Measurements from ENCODE around the gene KCNIP4. TPM values are rescaled to one million over a fixed set of nuclear protein-coding genes. Genes with fewer than 3 reads are reported as not detected.

The KCNIP4 gene
- total RNA-seq, 1 donor from 2014 or later, result 0.59 TPM

DNA sequence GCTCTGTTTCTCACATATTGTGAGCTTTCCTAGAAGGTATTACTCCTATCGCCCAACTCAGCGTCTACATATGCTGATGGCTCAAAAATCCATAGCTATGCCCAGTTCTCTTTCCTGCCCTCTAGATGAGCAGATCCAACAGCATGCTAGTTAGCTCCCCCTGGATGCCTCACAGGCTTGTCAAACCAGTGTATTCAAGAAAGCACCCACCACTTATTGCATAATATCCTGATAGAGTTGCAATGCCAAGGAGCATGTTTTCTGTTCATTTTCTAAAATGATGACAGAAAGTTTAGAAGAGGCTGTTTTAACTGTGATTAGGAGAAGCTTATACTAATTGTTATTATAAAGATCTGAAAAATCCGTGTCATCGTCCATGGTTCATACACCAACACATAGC, 1250.2 kb downstream of the KCNIP4 start:
- Histone ChIP-seq H3K79me2 (ENCODE audit: insufficient read depth, low read length) (peaks cover 27% of the 10 kb centered on the region), H3K4me1 (ENCODE audit: insufficient read depth, low read length) (peaks cover 13% of the 10 kb centered on the region), H3K9ac (ENCODE audit: low read length) (no peak overlapping the region), H3K4me3 (ENCODE audit: insufficient read depth, low read depth, low read length) (no peak overlapping the region), H3K27ac (ENCODE audit: low read depth, low read length) (no peak overlapping the region), H3K36me3 (ENCODE audit: insufficient read depth, low read length) (no peaks in the 10 kb centered on the region), H3K9me3 (ENCODE audit: insufficient read depth, low read depth, low read length) (no peaks in the 10 kb centered on the region), H2AFZ (ENCODE audit: low read depth, low read length) (no peak overlapping the region), H4K20me1 (ENCODE audit: insufficient read depth, low read length) (no peaks in the 10 kb centered on the region), H3K4me2 (ENCODE audit: low read length) (no peak overlapping the region), H3K27me3 (ENCODE audit: insufficient read depth, low read length) (no peaks in the 10 kb centered on the region)
- no peaks in the 10 kb centered on the region for H3K27me3 Mint-ChIP-seq (ENCODE audit: low read depth, unreplicated experiment)
- no peak for FAIRE-seq
- no peak for DNase-seq (ENCODE audit: low read depth)
- no peaks in the 10 kb centered on the region for H3K36me3 Mint-ChIP-seq (ENCODE audit: low read depth, unreplicated experiment)
- H3K9me3 Mint-ChIP-seq (ENCODE audit: unreplicated experiment), result no peaks in the 10 kb centered on the region
- no peak overlapping the region for H3K4me3 Mint-ChIP-seq (ENCODE audit: unreplicated experiment)
- H3K27ac Mint-ChIP-seq (ENCODE audit: unreplicated experiment), result no peak overlapping the region
- TF ChIP-seq, protein P1, sequence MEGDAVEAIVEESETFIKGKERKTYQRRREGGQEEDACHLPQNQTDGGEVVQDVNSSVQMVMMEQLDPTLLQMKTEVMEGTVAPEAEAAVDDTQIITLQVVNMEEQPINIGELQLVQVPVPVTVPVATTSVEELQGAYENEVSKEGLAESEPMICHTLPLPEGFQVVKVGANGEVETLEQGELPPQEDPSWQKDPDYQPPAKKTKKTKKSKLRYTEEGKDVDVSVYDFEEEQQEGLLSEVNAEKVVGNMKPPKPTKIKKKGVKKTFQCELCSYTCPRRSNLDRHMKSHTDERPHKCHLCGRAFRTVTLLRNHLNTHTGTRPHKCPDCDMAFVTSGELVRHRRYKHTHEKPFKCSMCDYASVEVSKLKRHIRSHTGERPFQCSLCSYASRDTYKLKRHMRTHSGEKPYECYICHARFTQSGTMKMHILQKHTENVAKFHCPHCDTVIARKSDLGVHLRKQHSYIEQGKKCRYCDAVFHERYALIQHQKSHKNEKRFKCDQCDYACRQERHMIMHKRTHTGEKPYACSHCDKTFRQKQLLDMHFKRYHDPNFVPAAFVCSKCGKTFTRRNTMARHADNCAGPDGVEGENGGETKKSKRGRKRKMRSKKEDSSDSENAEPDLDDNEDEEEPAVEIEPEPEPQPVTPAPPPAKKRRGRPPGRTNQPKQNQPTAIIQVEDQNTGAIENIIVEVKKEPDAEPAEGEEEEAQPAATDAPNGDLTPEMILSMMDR (IDR thresholded peaks at IDR 0.05; ENCODE audit: insufficient read depth, low read depth, low read length), result no peak
- no peak for TF ChIP-seq EZH2 (IDR thresholded peaks at IDR 0.05; ENCODE audit: insufficient read depth, low read length)
- peaks cover 8% of the 10 kb centered on the region for H3K4me1 Mint-ChIP-seq (ENCODE audit: low read depth, unreplicated experiment)

DNA sequence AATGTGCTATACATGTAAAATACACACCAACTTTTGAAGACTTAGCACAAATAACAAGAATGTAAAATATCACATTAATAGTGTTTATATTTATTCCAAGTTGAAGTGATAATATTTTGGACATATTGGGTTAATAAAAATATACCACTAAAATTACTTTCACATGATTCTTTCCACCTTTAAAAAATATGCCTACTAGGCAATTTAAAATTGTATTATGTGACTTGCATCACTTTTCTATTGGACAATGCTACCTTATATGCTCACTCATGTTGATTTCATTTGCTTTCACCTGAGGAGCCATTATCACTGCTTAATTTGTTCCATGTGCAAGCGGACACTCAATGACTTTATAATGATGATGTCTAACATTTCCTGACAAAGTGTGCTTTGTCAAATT, 1251.8 kb downstream of the KCNIP4 start:
- no peak overlapping the region for H3K4me3 ChIP-seq (ENCODE audit: insufficient read depth, low read depth, low read length)
- H3K9ac ChIP-seq (ENCODE audit: low read length), result no peak overlapping the region
- Mint-ChIP-seq H3K27ac (ENCODE audit: unreplicated experiment) (no peak overlapping the region), H3K27me3 (ENCODE audit: low read depth, unreplicated experiment) (no peaks in the 10 kb centered on the region), H3K36me3 (ENCODE audit: low read depth, unreplicated experiment) (no peaks in the 10 kb centered on the region), H3K4me3 (ENCODE audit: unreplicated experiment) (no peak overlapping the region), H3K9me3 (ENCODE audit: unreplicated experiment) (no peaks in the 10 kb centered on the region), H3K4me1 (ENCODE audit: low read depth, unreplicated experiment) (peaks cover 8% of the 10 kb centered on the region)
- no peaks in the 10 kb centered on the region for H3K9me3 ChIP-seq (ENCODE audit: insufficient read depth, low read depth, low read length)
- peaks cover 16% of the 10 kb centered on the region for H3K79me2 ChIP-seq (ENCODE audit: insufficient read depth, low read length)
- H2AFZ ChIP-seq (ENCODE audit: low read depth, low read length), result no peak overlapping the region
- no peaks in the 10 kb centered on the region for H3K27me3 ChIP-seq (ENCODE audit: insufficient read depth, low read length)
- peaks cover 13% of the 10 kb centered on the region for H3K4me1 ChIP-seq (ENCODE audit: insufficient read depth, low read length)
- no peaks in the 10 kb centered on the region for H3K36me3 ChIP-seq (ENCODE audit: insufficient read depth, low read length)
- TF ChIP-seq EZH2 (IDR thresholded peaks at IDR 0.05; ENCODE audit: insufficient read depth, low read length), result no peak
- TF ChIP-seq, protein P1 (IDR thresholded peaks at IDR 0.05; ENCODE audit: insufficient read depth, low read depth, low read length), result no peak
- H3K27ac ChIP-seq (ENCODE audit: low read depth, low read length), result no peak overlapping the region
- H4K20me1 ChIP-seq (ENCODE audit: insufficient read depth, low read length), result no peaks in the 10 kb centered on the region
- DNase-seq (ENCODE audit: low read depth) (no peak), FAIRE-seq (no peak)
- no peak overlapping the region for H3K4me2 ChIP-seq (ENCODE audit: low read length)

DNA sequence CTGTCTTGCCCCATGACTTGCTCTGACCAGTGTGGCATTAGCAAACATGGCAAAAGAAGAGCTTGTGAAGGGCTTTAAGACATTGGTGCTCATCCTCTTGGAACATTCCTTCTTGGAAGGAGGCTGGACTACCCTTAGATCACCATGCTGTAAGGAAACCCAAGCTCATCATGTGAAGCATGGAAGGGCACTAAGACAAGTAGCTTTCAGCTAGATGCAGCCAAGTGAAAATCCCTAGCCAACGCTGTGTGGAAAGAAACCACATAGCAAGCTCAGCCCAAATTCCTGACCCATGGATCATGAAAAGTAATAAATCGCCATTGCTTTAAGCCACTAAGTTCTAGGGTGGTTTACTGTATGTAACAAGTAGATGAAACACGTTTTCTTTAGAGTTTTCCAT, 1260.7 kb downstream of the KCNIP4 start:
- Mint-ChIP-seq H3K27me3 (ENCODE audit: low read depth, unreplicated experiment) (peaks cover 12% of the 10 kb centered on the region), H3K4me1 (ENCODE audit: low read depth, unreplicated experiment) (no peaks in the 10 kb centered on the region), H3K9me3 (ENCODE audit: unreplicated experiment) (no peaks in the 10 kb centered on the region), H3K36me3 (ENCODE audit: low read depth, unreplicated experiment) (no peaks in the 10 kb centered on the region), H3K4me3 (ENCODE audit: unreplicated experiment) (no peak overlapping the region), H3K27ac (ENCODE audit: unreplicated experiment) (no peak overlapping the region)
- no peaks in the 10 kb centered on the region for H3K79me2 ChIP-seq (ENCODE audit: insufficient read depth, low read length)
- H3K9ac ChIP-seq (ENCODE audit: low read length), result no peak overlapping the region
- DNase-seq (ENCODE audit: low read depth) (peak; percentile 87), FAIRE-seq (peak; percentile 67)
- H3K36me3 ChIP-seq (ENCODE audit: insufficient read depth, low read length), result no peaks in the 10 kb centered on the region
- no peaks in the 10 kb centered on the region for H3K4me1 ChIP-seq (ENCODE audit: insufficient read depth, low read length)
- H3K4me3 ChIP-seq (ENCODE audit: insufficient read depth, low read depth, low read length), result no peak overlapping the region
- H3K27ac ChIP-seq (ENCODE audit: low read depth, low read length), result no peak overlapping the region
- no peaks in the 10 kb centered on the region for H4K20me1 ChIP-seq (ENCODE audit: insufficient read depth, low read length)
- no peak overlapping the region for H3K4me2 ChIP-seq (ENCODE audit: low read length)
- TF ChIP-seq, protein P1 (IDR thresholded peaks at IDR 0.05; ENCODE audit: insufficient read depth, low read depth, low read length), result no peak
- TF ChIP-seq EZH2 (IDR thresholded peaks at IDR 0.05; ENCODE audit: insufficient read depth, low read length), result no peak
- no peak overlapping the region for H2AFZ ChIP-seq (ENCODE audit: low read depth, low read length)
- H3K9me3 ChIP-seq (ENCODE audit: insufficient read depth, low read depth, low read length), result no peaks in the 10 kb centered on the region
- peaks cover 9% of the 10 kb centered on the region for H3K27me3 ChIP-seq (ENCODE audit: insufficient read depth, low read length)
